DND-41 (cell line): ENCODE results near the gene STK24.

Source experiments
- CTCF ChIP-seq: IDR thresholded peaks from 2 replicates; pipeline ENCODE4 v1.5.1; 2012; ENCODE audit warnings: borderline replicate concordance, low read length, moderate library complexity, mild to moderate bottlenecking; ENCODE audit not compliant: poor library complexity, severe bottlenecking; ENCODE audit errors: extremely low read depth
- EZH2 ChIP-seq: IDR thresholded peaks from 3 replicates; pipeline ENCODE4 v1.6.1; 2012; ENCODE audit warnings: borderline replicate concordance, low read depth, mild to moderate bottlenecking, moderate library complexity, low read length, inconsistent platforms; ENCODE audit not compliant: severe bottlenecking

GRCh38 chr13:98556142-98556816, 20.6 kb downstream of the STK24 start:
- TF ChIP-seq EZH2 (no peak), CTCF (no peak)
